BJ (cell line): Measurements from ENCODE around the gene KSR1. TPM values are rescaled to one million over a fixed set of nuclear protein-coding genes. Genes with fewer than 3 reads are reported as not detected.

ENCODE experiments used
- CTCF ChIA-PET: fragments of 350-600 bp; formaldehyde crosslinking; extraction: SDS; loops from one replicate; lab custom pipeline; 2021; ENCODE audit warnings: antibody characterized with exemption, inconsistent platforms; lab: Yijun Ruan, JAX
- POLR2A ChIA-PET: fragments of 300-600 bp; sonication (Branson Sonifier 250); formaldehyde crosslinking; extraction: SDS; loops from one replicate; lab custom pipeline; 2021; ENCODE audit warnings: antibody characterized with exemption; lab: Charles Lee
- DNase-seq: peaks from one replicate; pipeline ENCODE4 v3.0.0-alpha.2; 2011; ENCODE audit warnings: low read depth
- H3K27me3 ChIP-seq: 2 replicates; pipeline ENCODE4 v1.6.0; 2011; ENCODE audit warnings: low read length; ENCODE audit not compliant: control insufficient read depth, insufficient read depth
- H3K36me3 ChIP-seq: 2 replicates; pipeline ENCODE4 v1.5.1; 2011; ENCODE audit warnings: low read length; ENCODE audit not compliant: control insufficient read depth, insufficient read depth
- H3K4me3 ChIP-seq: 2 replicates; pipeline ENCODE4 v1.5.1; 2011; ENCODE audit warnings: low read depth, mild to moderate bottlenecking, control low read depth, low read length
- CTCF ChIP-seq: IDR thresholded peaks from 2 replicates; pipeline ENCODE4 v1.5.1; 2011; ENCODE audit warnings: low read depth, mild to moderate bottlenecking, control low read depth, inconsistent platforms, low read length, moderate library complexity; ENCODE audit not compliant: insufficient read depth
- polyA plus RNA-seq: library from polyadenylated mRNA; depleted of rRNA; stranded (reverse); fragments of >200 nt; gene quantifications from 2 replicates; pipeline ENCODE4 v1.2.3, GENCODE V29; 2011

KSR1 gene
- polyA plus RNA-seq, 1 experiment = 6.8 TPM

GRCh38 chr17:27486741-27487140, 30.5 kb downstream of the KSR1 start:
- DNase-seq = no peak
- no peaks in the 10 kb centered on the region for H3K27me3 ChIP-seq
- TF ChIP-seq CTCF = no peak
- ChIA-PET CTCF (interaction anchor here (0.8 to 1.0 kb wide), 2 partner anchors 109 to 113 kb away, joined by 3 read pairs; no protein-coding TSS in a partner anchor), POLR2A (no interaction called here)
- H3K4me3 ChIP-seq = no peak overlapping the region
- H3K36me3 ChIP-seq = no peaks in the 10 kb centered on the region; the same call in 1 of the 2 replicates

- CTCF ChIA-PET = interaction anchor here (0.6 to 1.7 kb wide), 2 partner anchors 44 to 111 kb away, joined by 3 to 4 read pairs; no protein-coding TSS in a partner anchor
- TF ChIP-seq CTCF = no peak
- no peak for DNase-seq
Measured at GRCh38 chr17:27488231-27488630, 32.0 kb downstream of the KSR1 start.

GRCh38 chr17:27489045-27489715, 32.9 kb downstream of the KSR1 start:
- Histone ChIP-seq H3K27me3 (no peaks in the 10 kb centered on the region), H3K36me3 (no peaks in the 10 kb centered on the region; the same call in 1 of the 2 replicates), H3K4me3 (no peak overlapping the region)
- TF ChIP-seq CTCF = no peak
- CTCF ChIA-PET = interaction anchor here (1.7 kb wide), 1 partner anchor 110 kb away, joined by 4 read pairs; no protein-coding TSS in a partner anchor
- POLR2A ChIA-PET = no interaction called here
- DNase-seq = peak; percentile 31

More at GRCh38 chr17:27488231-27488630, 32.0 kb downstream of the KSR1 start:
- POLR2A ChIA-PET = no interaction called here
- Histone ChIP-seq H3K4me3 (no peak overlapping the region), H3K36me3 (no peaks in the 10 kb centered on the region; the same call in 1 of the 2 replicates), H3K27me3 (no peaks in the 10 kb centered on the region)

GRCh38 chr17:27490391-27490790, 34.1 kb downstream of the KSR1 start:
- CTCF ChIA-PET = interaction anchor here (1.7 kb wide), 1 partner anchor 15 kb away, joined by 4 read pairs; no protein-coding TSS in a partner anchor
- no peaks in the 10 kb centered on the region for H3K27me3 ChIP-seq
- H3K36me3 ChIP-seq = no peaks in the 10 kb centered on the region
- TF ChIP-seq CTCF = no peak
- POLR2A ChIA-PET = no interaction called here
- H3K4me3 ChIP-seq = no peak overlapping the region
- DNase-seq = no peak

- Histone ChIP-seq H3K27me3 (no peaks in the 10 kb centered on the region), H3K4me3 (no peak overlapping the region), H3K36me3 (no peaks in the 10 kb centered on the region)
- no peak for DNase-seq
- POLR2A ChIA-PET = no interaction called here
- TF ChIP-seq CTCF = no peak
- CTCF ChIA-PET = interaction anchor here (0.8 to 1.6 kb wide), 3 partner anchors 10 to 95 kb away, joined by 3 to 4 read pairs (median 4); no protein-coding TSS in a partner anchor
Measured at GRCh38 chr17:27491713-27492190, 35.5 kb downstream of the KSR1 start.
